ENCODE measurements around the gene RAB19.

Gene RAB19

DNA sequence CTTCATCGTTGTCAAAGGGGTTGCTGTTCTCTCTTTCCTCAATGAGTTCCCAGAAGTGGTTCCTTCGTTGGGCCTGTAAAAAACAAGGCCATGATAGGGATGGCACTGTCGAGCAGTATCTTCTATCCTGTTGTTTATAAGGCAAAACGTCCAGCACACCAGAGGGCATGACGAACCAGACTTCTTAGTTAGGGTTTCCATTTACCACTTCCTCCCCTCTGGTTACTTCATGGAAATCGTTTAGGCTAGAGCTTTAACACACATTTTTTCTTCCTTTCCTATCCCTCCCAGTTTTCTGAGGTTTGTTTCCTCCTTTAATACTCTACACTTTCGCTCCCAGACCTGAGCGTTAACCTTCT, 50.8 kb downstream of the RAB19 start:
- DNase-seq = no peak

DNA sequence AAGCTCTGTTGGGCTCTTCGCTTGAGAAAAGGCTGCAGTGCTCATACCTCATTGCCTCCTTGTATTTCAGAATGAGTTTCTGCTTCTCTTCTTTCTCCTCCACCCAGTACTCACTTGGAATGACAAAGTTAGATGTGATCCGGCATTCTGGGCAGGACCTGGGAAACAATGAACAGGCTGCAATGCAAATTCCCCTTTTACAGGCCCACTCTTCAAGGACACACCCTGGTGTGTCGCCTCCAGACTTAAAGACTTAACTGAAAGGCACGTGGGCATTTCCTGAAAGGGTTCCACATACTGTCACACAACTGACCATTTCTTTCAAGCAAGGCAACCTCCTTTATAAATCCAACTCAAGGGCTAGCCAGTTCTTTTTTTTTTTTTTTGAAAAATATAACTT, 51.9 kb downstream of the RAB19 start:
- no peak for DNase-seq

DNA sequence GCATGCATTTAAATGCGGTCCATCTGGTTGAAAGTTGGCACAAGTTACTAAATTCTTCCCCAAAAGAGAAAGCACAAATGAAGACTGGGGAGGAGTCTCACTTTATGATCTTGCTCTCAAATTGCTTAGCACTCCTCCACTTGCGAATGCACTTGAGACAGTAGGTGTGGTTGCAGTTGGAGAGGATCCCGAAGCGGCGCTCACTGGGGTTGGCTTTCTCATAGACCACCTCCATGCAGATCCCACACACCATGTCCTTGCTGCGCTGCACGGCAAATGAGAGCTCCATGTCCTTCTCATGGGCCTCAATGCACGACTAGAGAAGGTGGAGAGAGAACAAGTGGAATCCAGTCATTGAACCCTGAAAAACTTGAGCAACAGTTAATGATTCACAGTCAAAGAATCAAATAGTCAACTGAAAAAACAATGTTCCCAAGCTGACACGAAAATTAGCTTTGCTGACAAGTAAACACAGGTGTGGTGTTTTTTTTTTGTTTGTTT, 52.7 kb downstream of the RAB19 start:
- no peak for DNase-seq

DNA sequence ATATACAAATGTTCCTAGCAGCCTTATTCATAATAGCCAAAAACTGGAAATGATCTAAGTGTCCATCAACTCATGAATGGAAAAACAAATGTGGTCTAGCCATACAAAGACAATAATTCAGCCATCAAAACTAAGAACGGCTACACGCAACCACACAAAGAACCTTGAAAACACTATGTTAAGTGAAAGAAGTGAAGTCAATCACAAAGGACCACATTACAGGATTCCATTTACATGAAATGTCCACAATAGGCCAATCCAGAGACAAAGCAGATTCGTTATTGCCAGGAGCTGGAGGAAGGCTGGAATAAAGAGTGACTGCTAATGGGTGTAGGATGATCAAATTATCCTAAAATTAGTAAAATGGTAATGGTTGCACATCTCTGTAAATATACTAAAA, 54.3 kb downstream of the RAB19 start:
- DNase-seq = no peak

DNA sequence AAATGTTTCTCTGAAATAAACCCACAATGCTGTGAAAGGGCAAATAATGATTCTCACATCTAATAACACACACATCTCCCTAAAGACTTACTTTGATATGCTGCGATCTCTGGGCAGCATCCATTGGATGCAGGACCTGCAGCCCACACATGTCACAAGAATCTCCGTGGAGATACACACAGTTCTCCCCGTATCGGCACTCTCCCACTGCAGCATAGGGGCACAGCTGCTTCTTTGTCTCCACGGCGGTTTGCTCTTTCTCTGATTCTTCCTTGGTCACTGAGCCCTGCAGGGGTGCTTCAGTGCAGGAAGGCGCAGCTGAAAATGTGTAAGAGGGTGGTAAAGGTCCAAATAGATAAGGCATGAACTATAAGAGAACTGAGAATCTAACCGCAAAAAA, 55.1 kb downstream of the RAB19 start:
- DNase-seq = no peak

DNA sequence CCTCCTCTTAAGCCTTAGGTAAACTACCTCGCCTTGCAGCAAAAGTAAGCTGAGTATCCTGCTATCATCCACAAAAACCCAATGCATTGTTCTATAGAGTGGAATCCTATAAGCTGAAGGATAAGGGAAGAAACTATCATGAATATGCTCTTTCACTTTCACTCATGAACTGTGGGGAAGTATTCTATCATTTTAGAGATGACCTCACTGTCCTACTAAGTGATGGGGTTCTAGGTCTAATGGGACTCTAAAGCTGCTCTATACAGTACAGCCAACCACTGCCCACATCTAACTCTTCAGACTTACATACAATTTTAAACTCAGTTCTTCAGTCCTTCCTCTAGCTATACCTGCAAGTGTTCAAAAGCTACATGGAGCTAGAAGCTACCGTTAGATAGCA, 59.3 kb downstream of the RAB19 start:
- DNase-seq = no peak

DNA sequence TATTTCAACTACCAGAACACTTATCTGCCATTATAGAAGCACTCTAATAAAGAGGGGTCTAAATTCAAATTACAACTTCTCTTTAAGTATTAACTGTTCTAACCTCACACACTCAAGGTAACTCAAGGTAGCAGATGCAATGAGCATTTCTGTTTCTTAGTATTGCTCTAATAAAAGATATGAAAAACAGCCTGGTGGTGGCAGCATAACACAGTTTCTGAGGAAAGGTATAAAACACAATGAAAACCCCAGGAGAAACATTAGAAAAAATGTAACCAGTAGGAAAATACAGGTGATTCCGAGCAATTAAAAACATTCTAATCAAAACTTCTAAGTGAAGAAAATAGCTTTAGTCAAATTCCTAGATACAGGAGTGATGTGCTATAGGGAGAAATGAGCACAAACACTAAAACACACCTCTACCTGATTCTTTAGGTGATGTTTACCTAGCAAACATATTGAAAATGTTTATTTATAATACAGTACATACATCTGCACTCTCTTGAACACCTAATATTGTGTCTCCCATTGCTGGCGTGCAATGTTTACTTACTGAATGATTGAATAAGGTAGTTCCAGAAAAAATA, 72.0 kb downstream of the RAB19 start:
- no peak for DNase-seq

DNA sequence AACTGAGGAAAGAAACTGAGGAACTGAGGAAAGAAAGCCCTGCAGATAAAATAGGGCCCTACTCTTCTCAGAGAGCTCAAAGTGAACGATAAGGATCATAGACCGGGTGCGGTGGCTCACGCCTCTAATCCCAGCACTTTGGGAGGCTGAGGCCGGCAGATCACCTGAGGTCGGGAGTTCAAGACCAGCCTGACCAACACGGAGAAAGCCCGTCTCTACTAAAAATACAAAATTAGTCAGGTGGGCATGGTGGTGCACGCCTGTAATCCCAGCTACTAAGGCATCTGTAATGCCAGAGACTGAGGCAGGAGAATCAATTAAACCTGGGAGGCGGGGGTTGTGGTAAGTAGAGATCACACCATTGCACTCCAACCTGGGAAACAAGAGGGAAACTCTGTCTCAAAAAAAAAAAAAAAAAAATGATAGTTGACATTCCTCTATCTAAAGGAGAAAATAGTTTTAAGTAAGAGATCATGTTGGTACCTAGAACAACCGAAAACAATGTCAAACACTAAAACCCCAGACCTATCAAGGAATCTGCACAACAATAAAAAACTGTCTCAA, 72.9 kb downstream of the RAB19 start:
- no peak for DNase-seq

All from right hindlimb (tissue), 1 donor.